Body of pancreas (tissue), 4 donors: ENCODE measurements around the gene KNSTRN.

Source experiments
- CTCF ChIP-seq, 7 experiments: fragments of 450-650 bp in 4 of 7; fragments of 200-600 bp in 3 of 7; sonication (generic) in 3 of 7; IDR thresholded peaks; one replicate each; pipeline ENCODE4 v1.5.1; 2016 to 2019; ENCODE audit warnings: antibody characterized with exemption in 7 of 7
- POLR2A ChIP-seq, 3 donors: fragments of 450-650 bp; IDR thresholded peaks; one replicate each; pipeline ENCODE4 v1.6.1; 2016; ENCODE audit warnings: antibody characterized with exemption in 3 of 3, mild to moderate bottlenecking in 2 of 3

GRCh38 chr15:40439461-40439959 is 57.0 kb downstream of the KNSTRN start:
- no peak for TF ChIP-seq POLR2A (IDR thresholded peaks at IDR 0.05)
- TF ChIP-seq CTCF (IDR thresholded peaks at IDR 0.05), result no peak
